Activated T-cell treated with anti-CD3 and anti-CD28 coated beads, Interleukin-2, amount 50 U/mL, for 1 hour (primary cell): ENCODE measurements around the gene PROZ.
"Not testable (repeated sequence)": the region's sequence is repeated elsewhere in the genome, so short reads cannot be mapped to it uniquely, and the experiment has no call there.

Experiments
- DNase-seq: peaks from one replicate; pipeline ENCODE4 v3.0.0-alpha.2; 2020

The PROZ gene, protein sequence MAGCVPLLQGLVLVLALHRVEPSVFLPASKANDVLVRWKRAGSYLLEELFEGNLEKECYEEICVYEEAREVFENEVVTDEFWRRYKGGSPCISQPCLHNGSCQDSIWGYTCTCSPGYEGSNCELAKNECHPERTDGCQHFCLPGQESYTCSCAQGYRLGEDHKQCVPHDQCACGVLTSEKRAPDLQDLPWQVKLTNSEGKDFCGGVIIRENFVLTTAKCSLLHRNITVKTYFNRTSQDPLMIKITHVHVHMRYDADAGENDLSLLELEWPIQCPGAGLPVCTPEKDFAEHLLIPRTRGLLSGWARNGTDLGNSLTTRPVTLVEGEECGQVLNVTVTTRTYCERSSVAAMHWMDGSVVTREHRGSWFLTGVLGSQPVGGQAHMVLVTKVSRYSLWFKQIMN

GRCh38 chr13:113157929-113158747, at the start of gene PROZ:
PROZ (plus strand) TSS chr13:113158648; CDS start chr13:113158661, 13 bp downstream.
- no peak for DNase-seq

DNA sequence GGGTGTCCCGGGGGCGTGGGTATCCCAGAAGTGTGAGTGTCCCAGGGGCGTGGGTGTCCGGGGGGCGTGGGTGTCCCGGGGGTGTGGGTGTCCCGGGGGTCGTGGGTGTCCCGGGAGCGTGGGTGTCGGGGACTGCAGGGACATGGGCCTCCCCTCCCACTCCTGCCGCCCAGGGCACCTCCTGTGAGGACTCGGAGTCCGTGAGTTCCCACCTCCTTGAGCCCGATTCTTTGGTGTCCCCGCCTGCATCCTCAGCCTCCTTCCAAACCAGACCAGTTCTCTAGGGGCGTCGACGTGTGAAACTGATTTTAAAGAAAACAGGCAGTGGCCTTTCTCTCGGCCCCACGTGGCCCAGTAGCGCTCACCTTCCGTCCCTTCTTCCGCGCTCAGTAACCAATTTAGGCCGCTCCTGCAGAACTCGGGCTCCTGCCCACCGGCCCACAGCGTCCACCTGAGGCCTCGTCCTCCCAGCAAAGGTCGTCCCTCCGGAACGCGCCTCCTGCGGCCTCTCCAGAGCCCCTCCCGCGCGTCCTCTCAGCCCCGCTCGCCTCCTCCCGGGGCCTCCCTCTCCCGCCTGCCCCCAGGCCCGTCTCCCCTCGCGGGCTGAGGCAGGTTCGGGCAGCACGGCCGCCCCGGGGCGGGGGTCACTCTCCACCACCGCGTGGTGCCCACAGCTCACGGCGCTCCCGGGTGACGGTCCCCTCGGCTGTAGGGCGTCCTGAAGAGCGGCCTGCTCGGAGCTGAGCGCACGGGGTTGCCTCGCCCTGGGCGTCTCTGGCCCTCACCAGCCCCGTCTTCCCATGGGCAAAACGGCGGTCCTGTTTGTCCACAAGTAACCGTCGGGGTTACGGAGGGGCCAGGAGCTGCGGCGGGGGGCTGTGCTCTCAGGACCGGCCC, 49.0 kb upstream of the PROZ start:
- no peak for DNase-seq

DNA sequence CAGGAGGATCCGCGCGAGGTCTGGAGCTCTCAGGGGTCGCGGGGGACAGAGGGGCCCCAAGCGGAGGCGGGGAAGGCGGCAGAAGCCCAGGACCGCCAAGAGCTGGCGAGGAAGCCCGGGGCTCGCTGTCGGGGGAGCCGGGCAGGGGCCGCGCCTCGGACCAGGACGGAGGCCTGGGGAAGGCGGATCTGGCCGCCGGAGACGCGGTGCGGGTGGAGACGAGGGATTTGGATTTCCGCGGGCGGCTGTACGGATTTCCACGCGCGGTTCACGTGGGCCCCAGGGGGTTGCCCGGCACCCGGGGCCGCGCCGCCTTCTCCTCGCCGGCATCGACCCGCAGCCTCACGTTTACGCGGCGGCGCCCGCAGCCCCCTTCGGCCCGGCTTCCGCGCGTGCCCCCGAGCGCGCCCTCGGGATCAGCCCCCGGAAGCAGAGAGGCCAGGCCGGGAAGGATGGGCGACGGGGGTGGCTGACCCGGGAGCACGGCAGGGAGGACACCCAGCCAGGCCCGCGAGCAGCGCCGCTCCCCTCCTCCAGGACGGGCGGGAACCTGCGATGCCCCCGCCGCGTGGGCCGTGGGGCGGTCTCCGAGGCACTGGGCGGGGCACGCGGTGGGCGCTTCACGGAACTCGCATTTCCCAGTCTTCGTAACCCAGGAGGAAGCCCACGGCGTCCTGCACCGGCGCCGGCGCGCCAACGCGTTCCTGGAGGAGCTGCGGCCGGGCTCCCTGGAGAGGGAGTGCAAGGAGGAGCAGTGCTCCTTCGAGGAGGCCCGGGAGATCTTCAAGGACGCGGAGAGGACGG, 48.2 kb upstream of the PROZ start:
- peak; percentile 45 for DNase-seq

DNA sequence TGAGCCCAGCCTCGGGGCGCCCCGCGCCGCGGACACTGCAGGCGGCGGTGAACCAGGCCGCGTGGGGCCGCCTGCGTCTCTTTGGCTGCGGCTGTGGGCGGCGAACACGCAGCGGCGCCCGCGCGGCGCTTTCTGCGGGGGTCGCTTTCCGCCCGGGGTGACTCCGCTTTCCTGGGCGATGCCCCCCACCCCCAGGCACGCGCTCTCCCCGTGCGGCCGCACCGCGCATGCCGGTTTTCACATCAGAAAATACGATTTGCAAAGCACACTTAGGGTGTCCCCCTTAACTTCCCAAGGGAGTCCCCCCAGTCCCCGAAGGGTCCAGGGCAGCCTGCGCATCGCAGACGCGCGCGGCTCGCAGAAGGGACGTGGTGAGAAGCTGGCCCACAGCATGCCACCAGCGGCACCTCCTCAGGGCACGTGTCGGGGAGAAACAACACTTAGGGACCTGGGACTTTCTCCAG, 47.6 kb upstream of the PROZ start:
- peak; percentile 22 for DNase-seq

DNA sequence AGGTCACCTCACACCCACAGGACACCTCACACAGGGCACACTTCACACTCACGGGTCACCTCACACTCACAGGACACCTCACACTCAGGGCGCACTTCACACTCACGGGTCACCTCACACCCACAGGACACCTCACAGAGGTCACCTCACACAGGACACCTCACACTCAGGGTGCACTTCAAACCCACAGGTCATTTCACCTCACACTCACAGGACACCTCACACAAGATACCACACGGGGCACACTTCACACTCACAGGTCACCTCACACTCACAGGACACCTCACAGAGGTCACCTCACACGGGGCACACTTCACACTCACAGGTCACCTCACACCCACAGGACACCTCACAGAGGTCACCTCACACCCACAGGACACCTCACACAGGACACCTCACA, 46.6 kb upstream of the PROZ start:
- DNase-seq = not testable (repeated sequence)

GRCh38 chr13:113112475-113112874, 46.0 kb upstream of the PROZ start:
- not testable (repeated sequence) for DNase-seq

GRCh38 chr13:113112893-113113845, 45.3 kb upstream of the PROZ start:
- no peak for DNase-seq

DNA sequence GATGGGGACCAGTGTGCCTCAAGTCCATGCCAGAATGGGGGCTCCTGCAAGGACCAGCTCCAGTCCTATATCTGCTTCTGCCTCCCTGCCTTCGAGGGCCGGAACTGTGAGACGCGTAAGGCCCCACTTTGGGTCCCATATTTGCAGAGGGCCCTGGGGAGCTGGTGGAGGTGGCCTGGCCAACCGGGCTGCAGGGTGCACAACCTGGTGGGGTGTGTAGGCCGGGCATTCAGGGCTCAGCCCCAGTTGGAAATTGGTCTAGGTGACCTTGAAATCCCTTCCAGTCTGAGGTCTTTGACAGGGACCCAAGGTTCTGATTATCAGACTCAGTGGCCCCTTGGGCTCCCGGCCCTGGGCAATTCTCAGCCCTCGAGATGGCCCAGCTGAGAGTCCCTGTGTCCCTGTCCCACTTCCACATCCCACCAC, 44.6 kb upstream of the PROZ start:
- DNase-seq = no peak

DNA sequence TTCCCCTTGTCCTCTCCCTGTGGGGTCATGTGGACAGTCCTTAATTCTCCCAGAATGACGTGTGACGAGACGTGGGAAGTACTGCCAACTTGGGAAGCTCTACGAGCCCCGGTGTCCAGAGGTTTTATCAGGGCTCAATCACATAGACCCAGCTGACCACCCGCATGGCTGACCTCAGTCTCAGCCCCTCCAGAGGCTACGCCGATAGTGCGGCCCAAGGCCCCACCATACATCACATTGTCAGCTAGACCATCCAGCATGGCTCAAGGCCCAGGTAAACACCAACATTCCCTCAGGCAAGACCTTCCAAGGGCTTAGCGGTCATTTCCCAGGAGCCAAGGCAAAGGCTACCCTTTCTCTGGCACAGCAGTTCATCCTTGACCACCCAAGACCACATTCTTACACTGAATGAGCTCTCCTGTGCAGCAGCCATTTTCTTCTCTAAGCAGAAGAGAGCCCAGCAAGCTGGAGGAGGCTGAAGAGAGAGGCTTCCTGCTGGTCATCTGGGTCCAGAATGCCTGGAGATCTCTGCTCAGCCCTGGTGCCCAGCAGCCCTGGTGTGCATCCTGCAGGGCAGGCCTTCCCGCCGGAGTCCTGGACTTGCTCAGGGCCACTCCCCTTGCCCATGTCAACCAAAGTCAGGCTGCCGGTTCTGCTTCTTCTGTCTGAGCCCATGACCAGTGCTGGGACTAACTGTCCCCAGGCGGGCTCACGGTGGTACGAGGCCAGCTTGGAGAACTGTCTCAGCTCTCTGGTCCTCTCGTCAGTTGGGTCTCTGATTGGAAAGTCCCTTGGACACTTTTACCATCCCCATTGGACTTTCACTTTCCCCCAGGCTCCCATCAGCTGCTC, 43.7 kb upstream of the PROZ start:
- no peak for DNase-seq

- DNase-seq = no peak
Observed at GRCh38 chr13:113115363-113116205, 42.9 kb upstream of the PROZ start.

- DNase-seq = no peak
Observed at GRCh38 chr13:113116206-113116800, 42.1 kb upstream of the PROZ start.

DNA sequence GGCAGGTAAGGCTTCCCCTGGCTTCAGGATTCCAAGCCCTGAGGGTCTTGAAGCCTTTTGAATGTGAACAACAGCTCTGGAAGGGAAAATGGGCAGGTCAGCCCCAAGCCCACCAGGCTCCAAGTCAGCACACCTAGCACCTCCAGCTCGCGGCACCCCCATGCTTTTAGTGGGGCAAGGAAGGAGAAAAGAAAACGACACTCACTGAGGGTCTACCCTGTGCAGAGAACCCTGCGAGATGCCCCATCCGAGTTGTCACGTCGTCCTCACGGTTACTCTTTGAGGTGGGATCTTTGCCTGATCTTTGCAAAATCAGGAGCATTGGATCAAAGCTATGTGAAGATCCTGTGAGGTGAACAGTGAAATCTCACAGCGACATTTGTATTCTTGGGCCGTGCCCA, 41.6 kb upstream of the PROZ start:
- no peak for DNase-seq

- no peak for DNase-seq
Observed at GRCh38 chr13:113117335-113117872, 41.0 kb upstream of the PROZ start.

DNA sequence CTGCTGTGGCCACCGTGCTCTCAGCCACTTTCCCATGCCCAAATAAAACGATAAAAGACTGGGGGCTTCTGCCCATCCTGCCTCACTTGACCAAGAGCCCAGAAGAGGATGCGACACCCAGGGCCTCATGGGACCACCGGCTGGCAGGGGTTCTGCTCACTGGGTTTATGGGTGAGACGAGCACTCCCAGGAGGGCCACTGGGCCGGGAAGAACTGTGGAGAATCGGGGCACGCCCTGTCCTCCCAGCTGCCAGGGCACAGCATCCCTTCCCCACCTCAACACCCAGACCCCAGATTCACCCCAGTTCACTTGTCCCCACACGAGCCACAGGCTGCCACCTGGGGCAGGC, 40.6 kb upstream of the PROZ start:
- no peak for DNase-seq

GRCh38 chr13:113118261-113119021, 40.0 kb upstream of the PROZ start:
- no peak for DNase-seq

GRCh38 chr13:113119166-113119821, 39.2 kb upstream of the PROZ start:
- DNase-seq = no peak

GRCh38 chr13:113119822-113120189, 38.6 kb upstream of the PROZ start:
- DNase-seq = no peak
